GM12873 (cell line): ENCODE results near the gene MED13L.

Source experiments
- CTCF ChIP-seq: IDR thresholded peaks from 2 replicates; pipeline ENCODE4 v1.5.1; 2012; ENCODE audit warnings: low read depth, mild to moderate bottlenecking, moderate library complexity, low read length, control low read depth; ENCODE audit not compliant: insufficient read depth; ENCODE audit errors: missing control alignments

Gene MED13L

GRCh38 chr12:116244474-116245090 is 32.9 kb downstream of the MED13L start:
- no peak for TF ChIP-seq CTCF

GRCh38 chr12:116244001-116244400 is 33.5 kb downstream of the MED13L start:
- no peak for TF ChIP-seq CTCF

GRCh38 chr12:116242740-116243139 is 34.8 kb downstream of the MED13L start:
- TF ChIP-seq CTCF, result no peak

GRCh38 chr12:116241157-116241759 is 36.2 kb downstream of the MED13L start:
- TF ChIP-seq CTCF, result no peak

- no peak for TF ChIP-seq CTCF
Observed at GRCh38 chr12:116238149-116238548, 39.3 kb downstream of the MED13L start.

- TF ChIP-seq CTCF, result no peak
Observed at GRCh38 chr12:116236976-116237375, 40.5 kb downstream of the MED13L start.

- peak; percentile 59 for TF ChIP-seq CTCF
Observed at GRCh38 chr12:116236148-116236731, 41.3 kb downstream of the MED13L start.
